Ammon's horn (tissue), 1 donor: Measurements from ENCODE around the gene COL5A1.

Experiments
- DNase-seq: peaks from one replicate; pipeline ENCODE4 v3.0.0-alpha.2; 2016; ENCODE audit warnings: low spot score

The COL5A1 gene

DNA sequence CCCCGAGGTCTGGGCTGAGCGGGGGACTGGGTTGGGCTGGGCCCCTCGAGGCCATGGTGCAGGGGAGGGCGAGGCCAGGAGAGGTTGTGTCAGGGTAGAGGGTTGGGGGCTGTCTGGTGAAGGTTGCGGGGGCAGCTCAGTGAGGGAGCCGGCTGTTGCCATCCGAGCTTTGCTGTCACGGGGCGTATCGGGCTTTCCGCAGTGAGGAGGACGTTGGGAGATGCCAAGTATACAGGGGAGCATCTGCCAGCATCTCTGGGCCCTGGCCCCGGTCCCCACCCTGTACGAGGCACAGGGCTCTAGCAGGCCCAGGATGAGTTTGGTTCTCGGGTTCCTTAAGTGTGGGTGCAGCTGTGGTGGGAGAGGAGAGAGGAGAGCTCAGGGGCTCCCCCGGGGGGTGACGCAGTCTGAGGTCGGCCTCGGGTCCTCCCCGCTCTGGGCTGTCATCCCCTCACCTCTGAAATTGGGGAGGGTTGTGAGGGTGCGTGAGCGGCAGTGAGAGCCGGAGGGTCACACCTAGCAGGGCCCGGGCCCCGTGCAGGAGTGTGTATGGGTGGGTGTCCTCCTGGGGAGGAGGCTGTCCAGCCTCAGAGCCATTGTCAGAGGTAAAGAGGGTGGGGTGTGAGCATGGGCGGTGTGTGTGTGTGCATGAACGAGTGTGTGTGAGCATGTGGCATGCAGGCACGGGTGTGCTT is 87.3 kb downstream of the COL5A1 start:
- no peak for DNase-seq

DNA sequence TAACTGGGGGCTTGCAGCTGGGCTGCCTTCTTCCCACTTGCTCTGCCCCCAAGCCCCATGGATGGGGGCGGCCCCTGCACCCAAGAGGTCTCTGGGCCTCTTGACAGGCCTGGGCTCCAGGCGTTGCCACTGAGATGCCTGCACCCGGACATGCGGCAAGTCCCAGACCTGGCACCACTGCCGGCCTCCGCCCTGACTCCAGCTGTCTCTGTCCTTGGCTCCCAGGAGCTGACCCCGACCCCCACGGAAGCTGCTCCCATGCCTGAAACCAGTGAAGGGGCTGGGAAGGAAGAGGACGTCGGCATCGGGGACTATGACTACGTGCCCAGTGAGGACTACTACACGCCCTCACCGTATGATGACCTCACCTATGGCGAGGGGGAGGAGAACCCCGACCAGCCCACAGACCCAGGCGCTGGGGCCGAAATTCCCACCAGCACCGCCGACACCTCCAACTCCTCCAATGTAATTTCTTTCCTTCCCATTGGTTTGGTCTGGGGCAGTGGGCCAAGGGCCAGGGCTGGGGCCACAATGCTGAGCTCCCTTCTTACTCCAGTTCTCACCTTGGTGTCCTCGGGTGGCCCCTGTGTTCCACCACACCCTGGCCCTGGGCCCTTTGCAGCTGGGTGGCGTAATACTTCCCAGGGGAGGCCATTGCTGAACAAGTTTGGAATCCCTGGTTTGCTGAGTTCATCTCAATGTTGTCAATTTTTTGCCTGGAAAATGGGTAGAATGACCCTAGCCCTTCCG is 88.6 kb downstream of the COL5A1 start:
- DNase-seq, result no peak

DNA sequence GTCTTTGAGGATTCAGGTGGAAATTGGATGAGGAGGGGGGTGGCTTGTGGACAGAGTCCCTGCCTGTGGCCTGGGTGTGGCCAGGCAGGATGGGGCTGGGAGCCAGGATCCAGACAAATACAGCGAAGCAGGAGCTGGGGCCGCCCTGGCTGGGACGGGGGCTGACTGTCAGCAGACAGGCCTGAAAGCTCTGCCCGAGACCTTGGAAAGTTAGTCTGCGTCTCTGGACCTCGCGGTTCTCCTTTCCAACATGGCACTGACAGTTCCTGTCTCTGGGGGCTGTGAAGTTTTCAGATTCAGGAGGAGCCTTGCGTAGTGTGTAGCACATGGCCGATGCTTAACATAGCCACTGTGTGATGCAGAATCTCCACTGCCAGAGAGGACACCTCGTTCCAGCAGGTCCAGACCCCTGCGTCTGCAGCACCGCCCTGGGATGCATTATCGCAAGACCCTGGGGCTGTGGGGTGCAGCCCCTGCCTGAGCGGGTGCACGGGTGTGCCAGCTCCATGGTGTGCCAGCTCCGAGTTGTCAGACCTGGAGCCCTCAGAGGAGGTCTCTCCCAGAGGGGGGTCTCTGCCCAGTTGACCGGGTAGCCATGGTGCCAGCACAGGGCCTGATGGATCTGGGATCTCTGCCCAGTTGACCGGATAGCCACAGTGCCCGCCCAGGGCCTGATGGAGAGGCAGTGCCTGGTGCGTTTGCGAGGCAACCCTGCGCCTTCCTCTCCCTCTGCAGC is 89.3 kb downstream of the COL5A1 start:
- no peak for DNase-seq

DNA sequence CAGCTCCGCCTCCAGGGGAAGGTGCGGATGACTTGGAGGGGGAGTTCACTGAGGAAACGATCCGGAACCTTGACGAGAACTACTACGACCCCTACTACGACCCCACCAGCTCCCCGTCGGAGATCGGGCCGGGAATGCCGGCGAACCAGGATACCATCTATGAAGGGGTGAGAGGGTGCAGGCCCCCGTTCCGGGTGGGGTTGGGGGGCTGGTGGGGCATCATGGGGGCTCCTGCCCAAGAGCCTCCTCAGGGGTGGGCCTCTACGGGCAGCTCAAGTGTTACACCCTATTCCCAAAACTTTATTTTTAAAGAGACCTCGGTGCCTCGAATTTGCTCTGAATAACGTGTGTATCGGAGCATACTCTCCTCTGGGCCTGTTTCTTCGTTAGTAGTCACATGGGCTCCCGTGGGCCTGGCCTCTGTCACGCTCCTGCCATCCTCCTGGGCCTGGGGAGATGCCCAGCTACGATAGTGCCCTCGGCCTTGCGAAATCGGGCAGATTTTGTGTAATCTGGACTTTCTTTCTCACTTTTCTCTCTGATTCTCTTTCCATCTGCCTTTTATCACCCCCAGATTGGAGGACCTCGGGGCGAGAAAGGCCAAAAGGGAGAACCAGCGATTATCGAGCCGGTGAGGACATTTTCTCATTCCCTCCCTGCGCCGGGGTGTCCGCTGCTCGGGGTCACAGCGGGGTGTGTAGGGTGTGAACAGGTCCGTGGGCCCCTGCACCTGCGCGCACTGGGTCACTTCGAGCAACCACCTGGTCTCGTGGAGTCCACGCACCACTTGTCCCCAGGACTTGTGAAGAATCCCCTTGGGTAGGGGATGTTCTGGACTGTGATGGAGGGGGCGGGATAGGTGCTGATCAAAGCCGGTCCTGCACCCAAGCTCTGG is 90.1 kb downstream of the COL5A1 start:
- DNase-seq, result no peak

DNA sequence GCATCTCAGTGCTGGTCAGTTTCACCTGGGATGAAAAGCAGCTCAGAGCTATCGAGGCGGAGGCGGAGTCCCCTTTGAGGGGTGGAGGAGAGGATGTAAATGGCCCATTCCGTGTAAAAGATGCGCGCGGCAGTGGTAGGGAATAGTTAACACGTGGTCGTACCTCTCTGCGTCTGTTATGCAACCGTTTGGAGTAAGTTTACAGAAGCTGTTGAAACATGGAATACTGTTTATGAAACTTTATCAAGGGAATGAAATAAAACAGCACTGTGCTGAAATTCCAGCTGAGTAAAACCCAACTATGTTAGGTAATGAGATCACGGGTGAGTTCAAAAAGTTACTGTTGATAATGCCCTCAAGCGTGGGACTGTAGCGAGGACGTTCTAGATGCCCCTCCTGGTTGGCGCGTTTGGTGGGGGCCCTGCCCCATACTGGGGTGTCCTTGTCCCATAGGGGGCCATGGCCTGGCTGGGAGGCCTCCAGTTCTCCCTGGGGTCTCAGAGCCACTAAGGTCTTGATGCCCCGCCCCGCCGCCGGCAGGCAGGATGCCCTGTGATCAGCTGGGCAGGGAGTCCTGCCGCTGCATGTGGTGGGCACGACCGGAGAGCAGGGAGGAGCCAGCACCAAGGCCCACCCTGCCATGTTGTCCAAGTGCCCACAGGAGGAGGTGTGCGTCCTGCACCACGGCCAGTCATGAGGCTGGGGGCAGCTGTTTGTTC is 90.9 kb downstream of the COL5A1 start:
- DNase-seq, result no peak

DNA sequence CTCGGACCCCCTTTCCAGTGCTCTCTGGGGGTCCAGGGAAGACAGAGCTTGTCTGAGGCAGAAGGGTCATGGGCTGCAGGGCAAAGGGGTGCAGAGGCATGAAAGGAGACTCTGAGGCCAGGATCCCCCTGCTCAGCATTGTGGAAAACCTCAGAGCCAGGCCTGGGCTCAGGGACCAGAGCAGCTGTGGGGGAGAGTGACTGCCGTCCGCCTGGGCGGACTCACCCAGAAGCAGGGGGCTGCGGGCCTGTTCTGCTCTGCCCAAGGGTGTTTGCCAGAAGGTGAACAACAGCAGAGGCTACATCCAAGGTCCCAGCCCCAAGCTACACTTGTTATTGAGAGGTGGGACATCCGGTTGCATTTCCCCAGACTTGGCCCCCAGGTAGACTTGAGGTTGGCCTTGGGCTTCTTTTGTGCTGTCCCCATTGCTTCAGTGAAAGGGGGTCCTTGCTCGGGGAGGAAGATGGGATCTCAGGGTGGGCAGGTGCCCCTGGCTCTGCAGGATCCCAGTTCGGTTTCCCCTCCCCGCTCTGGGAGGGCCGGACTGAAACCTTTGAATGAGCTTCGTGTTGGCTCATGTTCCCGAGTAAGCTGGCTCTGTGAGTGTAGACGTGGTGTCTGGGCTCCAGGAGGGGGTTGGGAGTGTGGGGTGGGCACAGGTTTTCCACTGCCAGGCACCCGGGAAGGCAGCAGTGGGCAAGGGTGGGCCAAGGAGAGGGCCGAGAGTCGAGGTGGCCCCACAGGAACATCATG is 92.1 kb downstream of the COL5A1 start:
- DNase-seq, result no peak

DNA sequence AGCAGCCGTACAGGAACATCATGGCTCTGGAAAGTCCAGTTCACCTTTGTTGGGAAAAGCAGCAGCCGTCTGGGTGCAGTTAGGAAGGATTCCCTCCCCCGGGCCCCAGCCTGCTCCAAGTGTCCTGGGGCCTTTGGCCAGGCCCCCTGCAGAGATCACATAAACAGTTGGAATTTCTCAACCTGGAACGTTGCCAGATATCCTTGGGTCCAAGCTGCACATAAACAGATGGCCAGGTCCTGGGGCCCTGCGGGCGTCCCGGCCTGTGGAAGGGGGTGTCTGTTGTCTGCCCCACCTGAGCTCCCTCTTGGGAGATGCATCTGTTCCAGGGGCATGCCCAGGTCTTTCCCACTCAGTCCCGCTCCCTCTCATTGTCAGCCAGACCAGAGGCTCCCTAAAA is 92.7 kb downstream of the COL5A1 start:
- DNase-seq, result no peak

DNA sequence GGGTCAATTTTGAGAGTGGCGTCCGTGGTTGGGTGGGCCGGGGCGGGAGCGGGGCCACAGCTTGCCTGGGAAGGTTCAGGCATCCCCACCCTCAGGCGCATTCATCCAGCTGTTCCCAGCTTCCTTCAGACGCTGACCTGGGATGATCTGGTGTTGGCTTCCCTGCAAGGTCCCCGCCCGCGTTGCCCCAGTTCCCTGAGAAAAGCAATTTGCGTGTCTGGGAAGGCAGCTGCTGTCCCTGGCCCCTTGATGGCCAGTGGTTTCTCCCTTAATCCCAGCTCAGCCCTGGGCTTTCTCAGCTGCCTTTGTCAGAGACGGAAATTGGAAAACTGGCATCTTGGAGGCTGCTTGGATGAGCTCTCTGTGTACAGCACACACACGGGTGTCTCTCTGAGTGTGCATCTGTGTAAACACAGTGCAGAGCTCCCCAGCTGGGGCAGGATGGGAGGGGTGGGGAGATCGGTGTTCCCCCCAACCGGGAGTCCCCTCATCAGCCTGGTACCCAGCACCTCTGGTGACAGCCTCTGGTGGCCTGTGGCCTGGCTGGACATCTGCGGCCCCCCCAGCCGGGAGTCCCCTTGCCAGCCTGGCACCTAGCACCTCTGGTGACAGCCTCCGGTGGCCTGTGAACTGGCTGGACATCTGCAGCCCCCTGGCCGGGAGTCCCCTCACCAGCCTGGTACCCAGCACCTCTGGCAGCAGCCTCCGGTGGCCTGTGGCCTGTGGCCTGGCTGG is 94.0 kb downstream of the COL5A1 start:
- DNase-seq, result no peak

DNA sequence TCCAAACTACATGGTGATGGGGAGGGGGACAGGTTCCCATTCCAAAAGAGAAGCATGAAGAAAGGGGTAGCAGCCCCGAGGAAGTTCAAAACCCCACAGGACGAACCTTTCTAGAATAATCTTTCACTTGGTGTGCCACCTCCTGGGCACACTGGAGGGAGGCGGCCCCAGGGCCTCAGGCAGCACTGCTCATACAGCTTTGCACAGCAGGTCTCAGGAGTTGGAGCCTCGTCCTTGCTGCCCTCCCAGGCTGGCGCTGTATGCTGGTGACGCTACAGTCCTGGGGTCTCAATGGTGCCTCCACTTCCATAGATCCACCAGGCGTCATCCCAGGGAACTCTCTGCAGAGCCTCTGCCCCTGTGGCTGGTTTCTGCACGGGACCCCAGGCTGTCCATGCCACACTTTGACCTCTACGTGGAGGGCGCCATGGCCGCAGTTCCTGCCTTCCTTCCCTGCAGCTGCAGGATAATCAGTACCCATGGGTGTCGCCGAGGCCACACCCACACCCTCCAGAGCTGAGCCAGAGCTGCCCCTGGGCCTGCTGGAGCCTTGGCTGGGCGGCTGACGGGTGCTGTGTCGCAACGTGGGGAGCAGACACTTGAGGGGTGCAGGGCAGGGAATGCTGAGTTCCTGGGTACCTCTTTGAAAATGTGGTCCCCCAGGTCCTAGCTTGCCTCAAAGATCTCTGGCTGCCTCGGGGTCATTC is 95.3 kb downstream of the COL5A1 start:
- DNase-seq, result no peak

DNA sequence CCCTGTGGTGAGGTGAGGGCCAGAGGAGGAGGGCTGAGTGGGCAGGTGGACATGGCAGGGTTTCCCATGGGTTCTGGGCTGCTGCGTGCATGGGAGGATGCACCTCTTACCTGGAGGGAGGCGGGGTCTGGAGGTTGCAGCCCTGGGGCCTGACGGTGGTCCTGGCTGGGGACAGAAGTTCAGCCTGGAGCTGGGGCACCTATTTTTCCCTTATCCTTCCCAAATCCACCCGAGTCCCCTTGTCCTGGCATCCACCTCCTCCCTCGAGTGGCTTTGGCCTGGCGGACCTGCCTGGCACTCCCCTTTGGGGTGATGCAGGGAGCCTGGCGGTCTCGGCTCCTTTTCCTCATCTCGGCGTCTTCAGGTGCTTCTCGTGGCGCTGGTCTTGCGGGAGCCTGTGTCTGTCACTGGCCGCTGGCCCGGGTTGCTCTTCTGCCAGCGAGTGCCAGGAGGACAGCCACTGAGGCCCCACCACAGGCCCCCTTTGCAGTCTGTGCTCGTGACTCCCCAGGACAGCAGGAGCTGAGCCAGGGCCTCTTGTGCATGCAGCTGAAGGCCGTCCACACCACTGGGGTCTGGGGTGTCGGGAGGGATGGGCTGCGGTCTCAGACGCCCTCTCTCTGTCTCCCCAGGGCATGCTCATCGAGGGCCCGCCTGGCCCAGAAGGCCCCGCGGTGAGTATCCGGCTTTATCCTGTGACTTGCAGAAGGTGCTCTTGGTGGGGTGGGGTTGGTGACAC is 96.4 kb downstream of the COL5A1 start:
- no peak for DNase-seq

DNA sequence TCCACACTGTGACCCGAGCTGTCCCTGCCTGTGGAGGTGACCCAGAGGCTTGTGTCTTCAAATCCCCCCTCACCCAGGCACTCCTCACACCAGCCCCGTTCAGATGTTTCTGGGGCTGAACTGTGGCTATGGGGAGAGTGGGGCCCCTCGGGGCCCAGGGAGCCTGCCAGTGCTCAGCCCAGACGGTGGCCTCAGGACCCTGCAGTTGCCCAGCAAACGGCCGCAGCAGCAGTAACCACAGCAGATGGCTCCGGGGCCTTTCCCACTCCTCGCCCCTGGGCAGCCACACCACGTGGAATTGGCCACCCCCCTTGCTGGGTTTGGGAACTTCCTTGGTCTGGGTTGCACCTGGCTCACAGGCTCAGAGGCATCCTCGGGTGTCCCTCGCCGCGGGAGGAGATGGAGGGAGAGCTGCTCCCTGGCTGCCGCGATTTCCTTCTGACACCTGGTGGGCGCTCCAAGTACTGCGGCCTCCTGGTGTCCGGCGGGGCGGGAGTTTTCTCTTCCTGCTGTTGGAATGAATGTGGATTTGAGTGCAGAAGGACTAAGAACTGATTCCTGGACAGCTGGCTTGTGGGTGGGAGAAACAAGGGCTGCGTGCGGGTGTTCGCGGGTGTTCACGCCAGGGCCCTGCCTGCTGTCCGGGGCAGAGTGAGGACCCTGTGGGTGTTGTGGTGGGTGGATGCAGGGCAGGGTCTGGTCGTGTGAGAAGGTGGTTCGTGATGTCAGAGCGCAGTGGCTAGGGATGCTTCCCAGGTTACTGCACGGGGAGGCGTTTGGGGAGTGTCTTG is 97.5 kb downstream of the COL5A1 start:
- DNase-seq, result peak; percentile 77

DNA sequence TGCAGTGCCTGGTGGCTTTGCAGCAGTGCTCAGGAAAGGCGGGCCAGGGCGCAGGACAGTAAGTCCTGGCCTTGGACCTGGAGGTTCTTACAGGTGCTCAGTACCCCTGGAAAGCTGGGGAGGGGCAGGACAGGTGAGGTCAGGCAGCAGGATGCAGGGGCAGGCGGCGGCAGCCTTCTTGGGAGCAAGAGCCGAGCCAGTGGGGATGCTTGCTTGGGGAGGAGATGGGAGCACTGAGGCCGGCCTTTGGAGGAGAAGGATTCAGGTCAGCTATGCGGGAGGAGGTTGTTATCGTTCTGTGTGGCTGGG is 98.0 kb downstream of the COL5A1 start:
- no peak for DNase-seq

DNA sequence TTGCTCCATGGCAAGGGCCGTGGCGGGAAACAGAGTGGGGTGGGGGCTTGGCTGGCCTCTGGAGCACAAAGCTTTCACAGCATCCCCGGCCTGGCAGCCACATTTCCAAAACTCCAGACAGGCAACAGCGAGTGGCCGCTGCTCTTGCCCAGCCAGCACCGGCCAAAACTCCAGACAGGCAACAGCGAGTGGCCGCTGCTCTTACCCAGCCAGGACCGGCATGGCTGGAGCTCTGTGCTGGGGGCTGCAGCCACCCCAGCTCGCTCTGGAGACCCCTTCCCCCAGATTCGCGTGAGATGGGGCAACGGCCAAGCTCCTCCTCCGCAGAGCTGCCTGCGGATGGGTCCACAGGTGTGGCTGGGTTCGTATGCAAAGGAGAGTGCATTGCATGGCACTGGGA is 98.5 kb downstream of the COL5A1 start:
- no peak for DNase-seq

DNA sequence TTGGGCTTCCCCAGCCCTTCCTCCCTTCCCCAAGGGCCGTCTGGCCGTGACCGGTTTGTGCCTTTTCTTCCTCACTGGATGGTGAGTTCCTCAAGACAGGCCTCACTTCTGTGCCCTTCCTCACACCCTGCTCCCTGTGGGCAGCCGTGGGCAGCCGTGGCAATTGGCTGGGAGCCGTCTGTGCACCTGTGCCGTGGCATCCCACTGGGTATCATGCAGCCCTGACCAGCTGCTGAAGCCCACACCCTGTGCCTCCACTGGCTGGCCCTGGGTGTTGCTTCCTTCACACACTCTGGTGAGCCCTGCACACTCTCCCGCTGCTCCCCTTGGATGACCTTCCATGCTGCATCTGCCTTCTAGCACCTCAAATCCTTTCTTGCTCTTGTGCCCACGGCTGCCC is 100.2 kb downstream of the COL5A1 start:
- DNase-seq, result no peak

DNA sequence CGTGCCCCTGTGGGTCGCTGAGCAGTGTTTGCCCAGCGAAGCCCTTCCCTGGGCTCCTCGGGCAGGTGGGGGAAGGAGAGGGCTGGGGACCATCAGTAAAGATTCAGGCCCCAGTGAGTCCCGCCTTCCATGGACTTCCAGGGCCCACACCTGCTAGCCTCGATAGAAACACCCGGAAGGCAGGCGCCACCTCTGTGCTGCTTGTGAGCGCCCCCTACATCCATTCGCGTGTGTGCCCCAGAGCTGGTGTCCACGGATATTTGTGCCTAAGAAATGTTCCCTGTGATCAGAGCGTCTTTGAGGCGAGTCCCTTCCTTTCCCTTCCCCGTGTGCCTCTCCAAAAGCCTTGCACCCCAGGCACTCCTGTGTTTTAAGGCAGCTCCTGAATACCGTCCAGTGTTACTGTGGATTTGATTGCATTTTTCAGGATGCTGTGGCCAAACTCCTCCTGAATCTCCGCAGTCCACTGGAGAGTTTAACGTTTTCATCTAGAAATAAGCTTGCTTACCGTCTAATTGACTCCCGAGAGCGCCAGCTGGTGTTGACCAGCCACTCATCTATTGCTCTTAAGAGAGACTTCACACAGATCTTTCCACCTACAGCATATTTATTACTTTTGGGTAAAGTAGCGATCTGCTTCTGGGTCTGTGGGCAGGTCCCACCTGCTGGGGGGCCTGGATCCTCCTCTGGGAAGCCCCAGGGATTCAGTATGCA is 101.4 kb downstream of the COL5A1 start:
- no peak for DNase-seq

DNA sequence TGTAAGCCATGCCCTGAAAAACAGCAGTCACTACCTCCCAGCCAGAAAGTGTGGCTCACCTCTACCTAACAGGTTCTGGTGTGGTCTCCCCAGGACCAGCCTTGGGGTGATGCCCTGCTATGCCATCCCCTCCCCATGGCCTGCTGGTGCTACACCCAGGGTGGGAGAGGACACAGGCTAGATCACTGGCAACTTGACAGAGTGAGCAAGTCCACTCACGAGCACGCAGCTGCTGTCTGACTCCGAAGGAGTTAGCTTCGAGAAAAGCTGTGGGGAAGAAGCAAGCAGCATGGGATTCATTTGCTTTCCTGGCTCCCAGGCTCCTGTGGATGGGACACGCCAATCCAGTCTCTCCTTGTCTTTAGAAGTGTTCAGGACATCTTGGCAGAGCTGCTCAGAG is 102.2 kb downstream of the COL5A1 start:
- DNase-seq, result no peak
